T-cell (primary cell): Measurements from ENCODE around the gene PIK3CD. TPM values are rescaled to one million over a fixed set of nuclear protein-coding genes. Genes with fewer than 3 reads are reported as not detected.

Experiments used
- ATAC-seq, 4 experiments: fragments of 200-7000 bp in 3 of 4; fragments of 150-1000 bp in 1 of 4; cut with Tn5 transposase; replicated peaks in 1 of 4; 1 replicate in 3 of 4; 2 replicates in 1 of 4; pipeline ENCODE4 v1.10.0; 2021; ENCODE audit warnings: moderate library complexity in 3 of 4, mild to moderate bottlenecking in 2 of 4, moderate number of reproducible peaks in 1 of 4
- CTCF ChIA-PET, 2 donors: fragments of 300-600 bp; sonication (Branson Sonifier 250); formaldehyde crosslinking; loops; one replicate each; lab custom pipeline; 2022; ENCODE audit warnings: antibody characterized with exemption in 2 of 2; lab: Charles Lee
- POLR2A ChIA-PET, 2 donors: fragments of 300-600 bp; sonication (Branson Sonifier 250); formaldehyde crosslinking; loops; one replicate each; lab custom pipeline; 2022; ENCODE audit warnings: antibody characterized with exemption in 2 of 2; lab: Charles Lee
- DNase-seq, 35 experiments: peaks; one replicate each; pipeline versions ENCODE4 v3.0.0 to v3.0.0-alpha.2; 2013 to 2023
- H3K27ac ChIP-seq: one replicate; pipeline ENCODE4 v1.5.1; 2013; ENCODE audit warnings: low read length
- H3K27me3 ChIP-seq, 2 experiments: replicated peaks in 1 of 2; 1 replicate in 1 of 2; 2 replicates in 1 of 2; pipeline versions ENCODE4 v1.6.1 to v1.7.0; 2013; ENCODE audit warnings: low read length in 1 of 2, mixed read lengths in 1 of 2; ENCODE audit not compliant: control insufficient read depth in 2 of 2, insufficient read depth in 2 of 2; ENCODE audit errors: extremely low read depth in 1 of 2
- H3K36me3 ChIP-seq, 2 donors: 1 replicate in 1 of 2; 2 replicates in 1 of 2; pipeline versions ENCODE4 v1.6.1 to v1.7.0; 2013; ENCODE audit warnings: low read length in 1 of 2; ENCODE audit not compliant: control insufficient read depth in 2 of 2, insufficient read depth in 1 of 2; ENCODE audit errors: extremely low read depth in 1 of 2
- H3K4me1 ChIP-seq, 2 experiments: 1 replicate in 1 of 2; 2 replicates in 1 of 2; pipeline versions ENCODE4 v1.6.1 to v1.7.0; 2013; ENCODE audit warnings: low read length in 2 of 2, mixed read lengths in 1 of 2; ENCODE audit not compliant: insufficient read depth in 2 of 2, control insufficient read depth in 1 of 2; ENCODE audit errors: extremely low read depth in 1 of 2
- H3K4me3 ChIP-seq, 2 donors: 1 replicate in 1 of 2; 2 replicates in 1 of 2; pipeline versions ENCODE4 v1.5.1 to v1.7.0; 2013; ENCODE audit warnings: mild to moderate bottlenecking in 2 of 2, low read length in 1 of 2, moderate library complexity in 1 of 2; ENCODE audit not compliant: control insufficient read depth in 1 of 2; ENCODE audit errors: extremely low read depth in 1 of 2
- H3K9me3 ChIP-seq: 2 replicates; pipeline ENCODE4 v1.7.0; 2013
- H3K27ac Mint-ChIP-seq, 2 donors: one replicate each; pipeline ENCODE4 v1.8.0; 2020 to 2021; ENCODE audit warnings: mild to moderate bottlenecking in 2 of 2, mixed read lengths in 2 of 2
- H3K27me3 Mint-ChIP-seq, 2 donors: one replicate each; pipeline ENCODE4 v1.8.0; 2021 to 2022; ENCODE audit warnings: mixed read lengths in 2 of 2
- H3K36me3 Mint-ChIP-seq: one replicate; pipeline ENCODE4 v1.8.0; 2021; ENCODE audit warnings: mixed read lengths
- H3K4me1 Mint-ChIP-seq, 3 donors: one replicate each; pipeline ENCODE4 v1.8.0; 2020 to 2022; ENCODE audit warnings: mixed read lengths in 3 of 3, mild to moderate bottlenecking in 1 of 3
- H3K4me3 Mint-ChIP-seq, 3 donors: one replicate each; pipeline ENCODE4 v1.8.0; 2020 to 2022; ENCODE audit warnings: mild to moderate bottlenecking in 3 of 3, mixed read lengths in 3 of 3, moderate library complexity in 3 of 3
- H3K9me3 Mint-ChIP-seq, 3 donors: one replicate each; pipeline ENCODE4 v1.8.0; 2020 to 2022; ENCODE audit warnings: mixed read lengths in 3 of 3
- WGBS: methylation state at CpG from one replicate; pipeline ENCODE4 v1.1.5; 2013; ENCODE audit warnings: missing lambda C conversion rate; ENCODE audit not compliant: insufficient coverage; 5-methylcytosine and 5-hydroxymethylcytosine counted together
- total RNA-seq, 35 experiments: library from RNA in 6 of 35; stranded (reverse) in 6 of 35; fragments of 120-200 nt in 1 of 35; gene quantifications; one replicate each; pipeline versions ENCODE4 v1.2.1 to v1.2.4 and lab custom pipeline; 2013 to 2026

PIK3CD gene
- total RNA-seq, 5 donors from 2014 or later (not counting 1 experiment from before 2014, with no cell fraction given) = 246 to 313 (median 280) TPM

DNA sequence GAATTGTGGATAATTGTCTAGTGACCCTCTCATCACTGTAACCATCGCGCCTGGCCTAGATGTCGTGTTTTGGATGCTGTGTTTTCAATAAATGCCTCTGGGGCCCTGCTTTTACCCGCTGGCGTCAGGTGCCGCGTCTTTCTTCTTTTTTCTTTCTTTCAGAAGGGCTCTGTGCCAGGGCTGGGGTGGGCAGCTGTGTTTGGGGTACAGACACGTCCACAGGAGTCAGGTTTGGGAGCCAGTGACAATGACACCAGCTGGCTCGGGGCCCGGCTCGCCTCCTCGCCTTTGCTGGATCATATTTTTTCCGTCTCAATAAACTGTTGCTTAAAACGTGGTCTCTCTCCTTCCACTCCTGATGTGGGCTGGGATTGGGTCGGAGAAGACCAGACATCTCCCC lies 46.7 kb upstream of the PIK3CD start:
- POLR2A ChIA-PET = no interaction called here
- H3K27me3 Mint-ChIP-seq = no peaks in the 10 kb centered on the region
- H3K36me3 ChIP-seq = peaks cover 13 to 19% of the 10 kb centered on the region in 2 donors
- no peaks in the 10 kb centered on the region for H3K27me3 ChIP-seq
- H3K36me3 Mint-ChIP-seq = peaks cover 12% of the 10 kb centered on the region
- H3K27ac Mint-ChIP-seq = no peak overlapping the region
- CTCF ChIA-PET = no interaction called here
- no peak overlapping the region for H3K27ac ChIP-seq
- DNase-seq (no peak), ATAC-seq (no peak)
- no peaks in the 10 kb centered on the region for H3K9me3 Mint-ChIP-seq
- no peaks in the 10 kb centered on the region for H3K4me1 ChIP-seq
- H3K4me3 ChIP-seq = no peak overlapping the region
- H3K4me3 Mint-ChIP-seq = no peak overlapping the region
- 95% methylated on average over 12 of the region's 15 CpGs for WGBS
- no peaks in the 10 kb centered on the region for H3K9me3 ChIP-seq
- H3K4me1 Mint-ChIP-seq = no peaks in the 10 kb centered on the region

DNA sequence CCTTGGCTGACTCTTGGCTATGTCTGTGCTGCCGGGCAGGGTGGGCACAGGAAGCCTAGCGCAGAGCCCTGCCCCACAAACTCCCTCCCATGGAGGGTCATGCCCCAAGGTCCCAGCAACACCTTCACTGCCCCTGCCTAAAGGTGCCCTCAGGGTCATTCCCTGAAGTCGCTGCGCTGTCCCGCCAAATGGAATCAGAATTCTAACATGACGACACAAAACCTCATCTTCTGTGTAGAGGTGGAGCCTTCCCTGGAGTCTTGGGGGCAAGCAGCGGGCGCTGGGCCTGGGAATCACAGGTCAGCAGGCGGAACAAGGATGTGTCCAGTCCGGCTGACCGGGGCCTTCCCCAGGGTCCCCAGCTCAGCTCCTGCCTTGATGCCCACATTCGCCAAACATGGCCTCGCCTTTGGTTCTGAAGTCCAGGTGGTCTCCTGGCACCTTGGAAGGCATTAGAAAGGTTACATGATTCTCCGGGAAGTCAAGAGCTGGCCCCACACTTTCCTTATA lies 45.5 kb upstream of the PIK3CD start:
- no peaks in the 10 kb centered on the region for H3K4me1 ChIP-seq
- no peak overlapping the region for H3K27ac Mint-ChIP-seq
- no peaks in the 10 kb centered on the region for H3K9me3 Mint-ChIP-seq
- no peaks in the 10 kb centered on the region for H3K27me3 ChIP-seq
- H3K4me1 Mint-ChIP-seq = no peaks in the 10 kb centered on the region
- no peak overlapping the region for H3K4me3 ChIP-seq
- ChIA-PET POLR2A (no interaction called here), CTCF (no interaction called here)
- peaks cover 10 to 15% of the 10 kb centered on the region in 2 donors for H3K36me3 ChIP-seq
- no peak overlapping the region for H3K27ac ChIP-seq
- ATAC-seq (no peak), DNase-seq (no peak)
- WGBS = 98% methylated on average over 12 of the region's 14 CpGs
- H3K36me3 Mint-ChIP-seq = peaks cover 8% of the 10 kb centered on the region
- H3K4me3 Mint-ChIP-seq = no peak overlapping the region
- H3K27me3 Mint-ChIP-seq = no peaks in the 10 kb centered on the region
- no peaks in the 10 kb centered on the region for H3K9me3 ChIP-seq

DNA sequence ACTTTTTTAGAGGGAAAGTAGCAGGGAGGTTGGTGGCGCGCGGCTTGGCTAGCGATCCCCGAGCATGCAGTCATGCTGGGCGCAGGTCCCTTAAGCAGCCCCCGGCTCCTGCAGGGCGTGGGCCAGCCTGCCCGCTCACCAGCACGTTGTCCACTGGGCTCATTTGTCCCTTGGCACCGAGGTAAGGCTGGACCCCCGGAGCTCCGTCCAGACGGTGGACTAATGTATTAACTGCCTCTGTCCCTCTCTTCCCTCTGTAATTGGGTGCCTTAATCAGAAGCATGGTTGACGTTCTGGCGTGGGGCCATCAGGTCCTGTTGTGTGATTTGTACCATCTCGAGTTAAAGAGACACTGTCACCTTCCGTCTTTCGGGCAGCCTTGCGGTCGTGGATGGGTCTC lies 45.1 kb upstream of the PIK3CD start:
- CTCF ChIA-PET = no interaction called here
- no peaks in the 10 kb centered on the region for H3K27me3 Mint-ChIP-seq
- Histone ChIP-seq H3K27me3 (no peaks in the 10 kb centered on the region), H3K4me3 (no peak overlapping the region), H3K9me3 (no peaks in the 10 kb centered on the region), H3K4me1 (no peaks in the 10 kb centered on the region), H3K36me3 (peaks cover 8 to 15% of the 10 kb centered on the region in 2 donors), H3K27ac (no peak overlapping the region)
- H3K36me3 Mint-ChIP-seq = peaks cover 9% of the 10 kb centered on the region
- no peak overlapping the region for H3K4me3 Mint-ChIP-seq
- H3K4me1 Mint-ChIP-seq = no peaks in the 10 kb centered on the region
- H3K9me3 Mint-ChIP-seq = no peaks in the 10 kb centered on the region
- H3K27ac Mint-ChIP-seq = no peak overlapping the region
- 97% methylated on average over 16 of the region's 21 CpGs for WGBS
- DNase-seq (no peak), ATAC-seq (no peak)
- POLR2A ChIA-PET = no interaction called here

DNA sequence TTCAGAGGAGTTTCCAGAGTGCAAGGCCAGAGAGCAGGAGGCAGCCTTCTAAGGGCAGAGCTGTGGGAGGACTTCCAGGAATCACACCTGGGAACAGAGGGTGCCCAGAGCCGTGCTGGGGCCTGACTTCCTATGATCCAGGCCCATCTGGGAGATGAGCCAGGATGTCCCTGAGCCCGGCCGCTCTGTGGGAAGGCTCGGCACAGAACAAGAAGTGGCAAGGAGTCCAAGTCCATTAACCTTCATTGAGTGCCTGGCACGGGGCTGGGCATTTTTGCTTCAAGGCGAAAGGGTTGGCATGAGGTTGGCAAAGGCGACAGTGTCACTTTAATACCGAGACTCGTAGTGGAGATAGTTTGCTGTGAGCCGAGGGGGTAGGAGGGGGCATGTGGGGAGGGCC lies 44.6 kb upstream of the PIK3CD start:
- Histone ChIP-seq H3K27ac (no peak overlapping the region), H3K4me1 (no peaks in the 10 kb centered on the region), H3K36me3 (peaks cover 8 to 11% of the 10 kb centered on the region in 2 donors), H3K9me3 (no peaks in the 10 kb centered on the region), H3K27me3 (no peaks in the 10 kb centered on the region), H3K4me3 (no peak overlapping the region)
- Mint-ChIP-seq H3K27ac (no peak overlapping the region), H3K27me3 (no peaks in the 10 kb centered on the region), H3K4me3 (no peak overlapping the region), H3K4me1 (no peaks in the 10 kb centered on the region), H3K36me3 (peaks cover 10% of the 10 kb centered on the region), H3K9me3 (no peaks in the 10 kb centered on the region)
- no peak for ATAC-seq
- ChIA-PET POLR2A (no interaction called here), CTCF (no interaction called here)
- DNase-seq = no peak
- 89% methylated on average over 8 of the region's 10 CpGs for WGBS

DNA sequence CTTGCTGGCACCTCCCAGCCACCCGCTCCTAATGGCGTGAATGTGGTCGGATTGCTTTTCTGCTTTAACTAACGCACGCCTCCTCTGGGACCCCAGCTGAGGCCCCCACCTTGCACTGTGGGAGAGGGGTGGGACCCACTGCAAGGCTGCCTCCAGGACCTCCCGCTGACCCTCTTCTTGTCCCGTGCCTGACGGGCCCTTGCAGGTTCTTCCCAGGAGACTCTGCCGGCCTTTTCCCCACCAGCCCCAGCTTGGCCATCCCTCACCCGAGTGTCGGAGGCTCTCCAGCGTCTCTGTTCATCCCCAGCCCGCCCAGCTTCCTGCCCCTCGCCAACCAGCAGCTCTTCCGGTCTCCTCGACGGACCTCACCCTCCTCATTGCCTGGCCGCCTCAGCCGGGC lies 44.2 kb upstream of the PIK3CD start:
- no peaks in the 10 kb centered on the region for H3K9me3 ChIP-seq
- Mint-ChIP-seq H3K4me1 (no peaks in the 10 kb centered on the region), H3K27me3 (no peaks in the 10 kb centered on the region), H3K27ac (no peak overlapping the region), H3K9me3 (no peaks in the 10 kb centered on the region), H3K36me3 (peaks cover 10% of the 10 kb centered on the region), H3K4me3 (no peak overlapping the region)
- no peaks in the 10 kb centered on the region for H3K27me3 ChIP-seq
- DNase-seq (no peak), ATAC-seq (no peak)
- ChIA-PET POLR2A (no interaction called here), CTCF (no interaction called here)
- no peak overlapping the region for H3K27ac ChIP-seq
- no peak overlapping the region for H3K4me3 ChIP-seq
- 84% methylated on average over 12 of the region's 19 CpGs for WGBS
- no peaks in the 10 kb centered on the region for H3K4me1 ChIP-seq
- peaks cover 8 to 11% of the 10 kb centered on the region in 2 donors for H3K36me3 ChIP-seq

DNA sequence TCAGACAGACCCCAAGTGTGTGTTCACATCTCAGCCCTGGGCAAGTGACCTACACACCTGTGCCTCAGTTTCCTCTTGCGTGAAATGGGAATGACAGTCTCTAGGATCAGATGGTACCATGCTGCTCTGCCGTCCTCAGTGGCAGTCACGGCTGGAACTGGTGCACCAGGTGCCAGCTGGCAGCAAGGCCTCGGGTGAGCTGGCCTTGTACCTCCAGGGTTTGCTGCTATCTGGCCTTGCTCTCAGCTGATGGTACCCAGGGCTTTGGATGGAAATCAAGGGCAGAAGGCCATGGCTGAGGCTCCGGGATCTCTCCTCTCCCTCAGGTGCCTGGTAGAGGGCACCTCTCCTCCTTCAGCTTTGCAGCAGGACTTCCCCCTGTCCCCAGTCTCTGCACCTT lies 41.5 kb upstream of the PIK3CD start:
- Histone ChIP-seq H3K4me3 (no peak overlapping the region), H3K27me3 (no peaks in the 10 kb centered on the region), H3K27ac (no peak overlapping the region), H3K9me3 (no peaks in the 10 kb centered on the region), H3K4me1 (no peaks in the 10 kb centered on the region), H3K36me3 (peaks cover 4 to 9% of the 10 kb centered on the region in 2 donors)
- no peaks in the 10 kb centered on the region for H3K9me3 Mint-ChIP-seq
- no peaks in the 10 kb centered on the region for H3K4me1 Mint-ChIP-seq
- H3K27ac Mint-ChIP-seq = no peak overlapping the region
- no peaks in the 10 kb centered on the region for H3K27me3 Mint-ChIP-seq
- H3K36me3 Mint-ChIP-seq = peaks cover 5% of the 10 kb centered on the region
- no peak for DNase-seq
- H3K4me3 Mint-ChIP-seq = no peak overlapping the region
- CTCF ChIA-PET = no interaction called here
- POLR2A ChIA-PET = no interaction called here
- no peak for ATAC-seq
- 90% methylated on average over 4 of the region's 5 CpGs for WGBS

DNA sequence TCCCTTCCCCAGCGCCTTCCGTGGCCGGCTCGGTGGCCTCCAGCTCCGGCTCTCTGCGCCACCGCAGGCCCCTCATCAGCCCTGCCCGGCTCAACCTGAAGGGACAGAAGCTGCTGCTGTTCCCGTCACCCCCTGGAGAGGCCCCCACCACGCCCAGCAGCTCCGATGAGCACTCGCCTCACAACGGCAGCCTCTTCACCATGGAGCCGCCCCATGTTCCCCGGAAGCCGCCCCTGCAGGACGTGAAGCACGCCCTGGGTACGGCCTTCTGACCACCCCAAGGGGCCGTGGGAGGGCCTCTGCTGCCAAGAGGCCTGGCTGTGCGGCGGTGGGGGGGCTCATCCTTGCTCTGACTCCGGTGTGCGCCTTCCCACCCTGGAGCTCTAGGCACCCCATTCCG lies 41.0 kb upstream of the PIK3CD start:
- CTCF ChIA-PET = no interaction called here
- H3K27ac ChIP-seq = no peak overlapping the region
- peaks cover 4 to 9% of the 10 kb centered on the region in 2 donors for H3K36me3 ChIP-seq
- no peaks in the 10 kb centered on the region for H3K27me3 Mint-ChIP-seq
- H3K27ac Mint-ChIP-seq = no peak overlapping the region
- 94% methylated on average over 25 of the region's 25 CpGs for WGBS
- DNase-seq (no peak), ATAC-seq (no peak)
- H3K36me3 Mint-ChIP-seq = peaks cover 5% of the 10 kb centered on the region
- POLR2A ChIA-PET = no interaction called here
- H3K4me3 ChIP-seq = no peak overlapping the region
- no peaks in the 10 kb centered on the region for H3K9me3 ChIP-seq
- H3K4me3 Mint-ChIP-seq = no peak overlapping the region
- H3K27me3 ChIP-seq = no peaks in the 10 kb centered on the region
- peaks cover 0 to 2% of the 10 kb centered on the region in 2 experiments for H3K4me1 ChIP-seq
- no peaks in the 10 kb centered on the region for H3K4me1 Mint-ChIP-seq
- no peaks in the 10 kb centered on the region for H3K9me3 Mint-ChIP-seq
